NCI-H510A treated with DMSO at 0.1 percent for 48 hours (cell line): Measurements from ENCODE around the gene SLC2A9.

Source experiments
- DNase-seq: peaks from one replicate; lab custom pipeline; 2025; lab: John Stamatoyannopoulos, UW

Gene SLC2A9

DNA sequence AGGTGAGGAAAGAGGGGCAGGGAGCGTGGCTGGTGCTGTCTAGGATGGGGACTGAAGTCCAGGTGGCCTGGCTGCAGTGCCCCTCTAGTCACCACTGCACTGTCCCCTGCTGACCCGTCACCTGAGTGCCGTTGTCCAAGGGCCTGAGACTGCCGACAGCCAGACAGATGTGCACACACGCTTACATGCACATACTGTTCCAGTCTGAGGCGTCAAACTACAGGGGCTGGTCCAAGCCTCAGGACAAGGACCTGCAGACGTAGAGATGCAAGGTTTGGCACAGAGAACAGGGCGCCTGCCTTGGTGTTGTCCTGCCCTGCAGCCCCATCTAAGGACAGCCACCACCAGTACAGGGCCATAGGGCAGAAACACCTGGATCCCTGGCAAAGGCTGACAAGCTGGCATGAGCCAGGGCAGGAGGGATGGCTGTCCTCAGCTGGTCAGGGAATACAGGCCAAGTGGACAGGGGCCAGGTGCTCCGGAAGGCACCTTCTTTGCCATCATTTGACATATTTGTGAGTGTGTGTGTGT lies 1.7 kb downstream of the SLC2A9 start:
- DNase-seq, result no peak

DNA sequence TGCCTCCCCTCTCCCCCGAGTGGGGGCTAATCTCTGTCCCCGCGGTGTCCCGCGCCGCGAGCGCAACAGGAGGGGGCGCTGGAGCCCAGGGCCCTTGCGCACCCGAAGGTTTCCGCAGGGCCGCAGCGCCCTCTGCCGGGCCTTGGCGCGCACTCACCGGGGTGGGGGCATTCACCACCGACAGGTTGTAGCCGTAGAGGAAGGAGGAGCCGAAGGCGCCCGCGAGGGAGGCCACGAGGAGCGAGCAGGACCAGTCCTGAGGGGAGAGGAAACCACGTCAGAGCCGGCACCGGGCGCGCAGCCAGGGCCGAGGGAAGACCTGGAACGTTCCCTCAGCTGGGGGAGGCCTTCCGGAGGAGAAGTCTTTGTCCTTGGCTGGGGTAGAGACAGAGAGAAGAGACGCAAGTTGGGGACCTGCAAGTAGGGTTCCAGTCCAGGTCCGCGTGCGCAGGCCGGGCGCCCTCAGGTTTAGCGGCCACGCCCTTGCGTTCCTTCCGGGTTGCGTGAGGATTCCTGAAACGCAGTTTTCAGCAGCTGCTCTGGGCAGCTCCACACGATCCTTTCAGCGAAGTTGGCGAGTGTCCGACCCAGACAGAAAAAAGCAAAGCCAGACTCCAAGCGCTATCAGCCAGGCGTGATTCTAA lies 2.4 kb downstream of the SLC2A9 start:
- no peak for DNase-seq

DNA sequence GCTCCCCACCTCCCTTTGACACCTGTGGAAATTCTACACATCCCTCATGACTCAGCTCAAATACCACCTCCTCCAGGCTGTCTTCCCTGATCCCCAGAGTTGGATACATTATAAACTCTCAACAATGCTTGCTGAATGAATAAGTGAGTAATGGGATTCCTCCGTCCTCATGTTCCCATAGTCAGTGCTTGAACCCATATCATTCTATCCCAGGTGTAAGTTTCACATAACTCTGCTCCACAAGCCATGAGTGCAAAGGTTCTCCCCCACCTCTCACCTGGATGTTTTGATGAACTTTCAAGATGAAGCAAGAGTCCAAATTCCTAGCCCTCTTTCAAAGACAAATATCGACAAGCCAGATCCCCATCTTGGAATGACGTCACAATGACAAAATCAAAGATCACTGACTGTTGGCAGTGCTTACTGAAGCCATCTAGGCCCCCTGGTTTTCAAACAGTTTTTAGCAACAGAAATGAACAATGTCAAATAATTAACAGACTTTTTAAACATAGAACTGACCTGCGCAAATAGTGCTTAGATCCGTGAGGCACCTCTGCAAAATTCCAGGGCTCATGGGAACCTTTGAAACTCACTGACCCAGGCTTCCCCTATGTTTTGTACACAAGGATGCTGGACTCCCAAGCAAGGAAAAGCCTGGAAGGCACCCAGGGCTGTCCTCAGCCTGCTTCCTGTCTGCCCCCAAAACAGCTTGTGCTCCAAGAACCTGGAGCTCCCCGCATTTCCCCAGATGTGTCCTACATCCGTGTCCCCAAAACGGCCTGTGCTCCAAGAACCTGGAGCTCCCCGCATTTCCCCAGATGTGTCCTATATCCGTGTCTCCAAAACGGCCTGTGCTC lies 4.0 kb downstream of the SLC2A9 start:
- no peak for DNase-seq

DNA sequence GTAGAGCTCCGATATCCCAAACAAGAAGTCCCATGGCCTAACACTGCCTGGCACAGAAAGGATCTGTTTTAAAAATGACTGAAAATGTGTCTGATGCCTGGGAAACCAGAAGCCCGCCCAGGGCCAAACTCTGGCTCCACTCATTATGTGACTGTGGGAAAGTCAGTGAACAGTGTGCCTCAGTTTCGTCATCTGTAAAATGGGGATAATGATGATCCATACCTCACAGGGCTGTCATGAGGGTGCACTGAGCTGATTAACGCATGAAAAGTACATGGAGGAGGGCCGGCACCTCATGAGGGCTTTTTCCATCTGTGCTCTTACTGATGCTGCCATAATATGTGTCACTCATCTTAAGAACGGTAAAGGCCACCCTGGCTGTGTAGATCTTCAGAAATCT lies 5.1 kb downstream of the SLC2A9 start:
- DNase-seq, result no peak

DNA sequence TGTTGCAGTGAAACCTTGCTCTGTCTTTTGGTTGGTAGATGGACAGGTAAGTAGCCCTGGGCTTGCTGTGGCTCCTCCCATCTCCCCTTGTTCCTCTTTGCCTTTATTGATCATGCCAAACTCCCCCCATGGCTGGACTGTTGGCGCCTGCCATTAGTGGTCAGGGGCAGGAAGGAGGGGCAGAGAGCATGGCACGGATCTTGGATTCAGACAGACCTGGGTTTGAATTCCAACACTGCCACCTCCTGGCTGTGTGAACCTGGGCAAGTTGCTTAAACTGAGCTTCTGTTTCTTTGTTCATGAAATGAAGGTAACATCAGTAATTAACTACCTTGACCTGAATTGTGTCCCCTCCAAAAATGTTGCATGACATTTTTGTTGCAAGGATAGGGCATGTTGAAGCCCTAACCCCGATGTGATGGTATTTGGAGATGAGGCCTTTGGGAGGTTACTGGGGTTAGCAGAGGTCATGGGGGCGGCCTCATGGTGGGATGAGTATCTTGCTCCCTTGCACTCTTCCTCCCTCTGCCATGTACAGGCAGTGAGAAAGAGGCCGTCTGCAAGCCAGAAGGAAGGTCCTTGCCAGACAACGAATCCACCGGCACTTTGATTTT lies 6.0 kb downstream of the SLC2A9 start:
- peak; percentile 45 for DNase-seq

DNA sequence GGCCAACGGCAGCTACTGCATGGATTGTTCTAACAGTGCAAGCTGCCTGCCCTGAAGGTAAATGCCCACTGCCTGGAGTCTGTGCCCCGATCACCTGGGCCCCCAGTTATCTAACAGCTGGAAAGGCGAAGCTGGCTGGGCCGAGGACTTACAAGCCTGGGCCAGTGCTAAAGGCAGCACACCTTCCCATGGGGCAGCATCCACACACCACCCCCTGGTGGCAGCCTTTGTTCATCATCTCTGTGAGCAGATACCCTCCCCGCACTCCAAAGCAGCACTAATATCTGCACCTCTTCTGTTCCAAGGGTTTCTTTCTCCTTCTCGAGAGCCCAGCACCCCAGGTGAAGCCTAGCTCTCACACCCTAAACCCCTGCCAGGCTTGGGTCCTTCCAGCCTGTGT lies 7.6 kb downstream of the SLC2A9 start:
- DNase-seq, result peak; percentile 23

DNA sequence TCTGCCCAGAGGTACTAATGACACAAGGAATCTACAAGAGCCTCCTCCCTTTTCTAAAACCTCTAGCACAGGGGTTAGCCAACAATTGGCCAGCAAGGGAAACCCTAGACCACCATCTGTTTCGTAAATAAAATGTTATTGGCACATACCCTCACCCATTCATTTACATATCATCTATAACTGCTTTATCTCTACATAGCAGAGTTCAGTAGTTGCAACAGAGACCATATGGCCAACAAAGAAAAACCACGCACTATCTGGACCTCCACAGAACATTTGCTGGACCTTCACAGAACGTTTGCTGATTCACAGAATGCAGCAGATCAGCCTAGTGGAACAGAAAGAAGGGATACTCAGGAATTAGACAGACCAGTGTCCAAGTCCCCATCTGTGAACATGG lies 9.4 kb downstream of the SLC2A9 start:
- DNase-seq, result no peak

DNA sequence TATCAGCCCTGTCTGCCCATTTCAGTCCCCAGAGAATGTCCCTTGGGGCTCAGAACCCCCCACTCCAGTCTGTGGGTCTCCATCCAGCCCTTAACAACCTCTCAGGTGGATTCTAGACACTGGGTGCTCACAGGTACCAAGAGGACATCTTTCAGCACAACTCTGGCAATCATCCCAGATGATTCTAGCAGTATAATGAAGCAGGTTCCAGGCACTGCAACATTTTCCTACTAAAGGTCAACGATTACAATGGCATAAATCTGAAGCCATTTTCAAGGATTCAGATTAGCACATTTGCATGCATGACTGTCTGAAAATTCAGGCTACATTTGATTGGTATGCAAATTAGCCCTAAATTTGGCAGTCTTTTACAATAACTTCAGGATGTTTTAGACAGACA lies 10.0 kb downstream of the SLC2A9 start:
- DNase-seq, result no peak

DNA sequence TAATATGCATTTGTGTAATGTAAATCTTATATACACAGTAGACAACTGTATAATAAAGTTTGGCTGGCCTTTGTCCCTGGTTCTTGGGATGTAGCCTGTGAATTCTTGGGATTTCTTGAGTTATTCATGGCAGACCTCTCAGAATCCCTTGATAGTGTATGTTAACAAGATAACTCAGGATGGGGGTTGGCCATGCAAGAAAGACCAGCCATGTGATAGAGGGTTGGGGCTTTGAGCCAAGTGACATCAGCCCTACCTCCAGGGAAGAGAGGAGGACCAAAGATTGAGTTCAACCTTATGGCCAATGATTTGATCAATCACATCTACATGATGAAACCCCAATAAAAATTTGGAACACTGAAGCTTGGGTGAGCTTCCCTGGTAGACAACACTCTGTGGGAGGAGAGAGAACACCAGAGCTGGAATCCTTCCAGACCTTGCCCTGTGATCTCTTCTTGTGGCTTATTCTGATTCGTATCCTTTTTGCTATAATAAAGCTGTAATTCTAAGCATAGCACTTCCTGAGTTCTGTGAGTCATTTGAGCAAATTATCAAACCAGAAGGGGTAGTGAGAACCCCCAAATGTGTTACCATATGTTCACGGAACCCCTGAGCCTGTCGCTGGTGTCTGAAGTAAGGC lies 11.3 kb downstream of the SLC2A9 start:
- DNase-seq, result no peak

DNA sequence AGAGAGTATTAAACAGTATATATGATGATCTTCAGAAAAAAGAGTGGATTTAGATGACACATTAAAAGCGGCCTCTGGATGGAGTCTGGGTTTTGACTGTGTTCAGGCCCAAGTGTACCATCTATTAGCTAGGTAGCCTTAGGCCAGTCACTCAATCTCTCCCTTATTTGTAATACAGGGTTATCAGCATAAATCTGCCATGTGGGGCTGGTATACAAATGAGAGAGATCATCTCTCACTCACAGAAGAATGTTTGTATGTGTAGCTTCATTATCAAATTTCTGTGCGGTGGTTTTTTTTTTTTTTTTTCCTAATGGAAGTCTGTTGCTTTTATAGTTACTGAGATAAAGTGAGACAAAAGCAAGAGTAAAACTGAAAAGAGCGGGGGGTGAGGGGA lies 12.7 kb downstream of the SLC2A9 start:
- DNase-seq, result no peak

DNA sequence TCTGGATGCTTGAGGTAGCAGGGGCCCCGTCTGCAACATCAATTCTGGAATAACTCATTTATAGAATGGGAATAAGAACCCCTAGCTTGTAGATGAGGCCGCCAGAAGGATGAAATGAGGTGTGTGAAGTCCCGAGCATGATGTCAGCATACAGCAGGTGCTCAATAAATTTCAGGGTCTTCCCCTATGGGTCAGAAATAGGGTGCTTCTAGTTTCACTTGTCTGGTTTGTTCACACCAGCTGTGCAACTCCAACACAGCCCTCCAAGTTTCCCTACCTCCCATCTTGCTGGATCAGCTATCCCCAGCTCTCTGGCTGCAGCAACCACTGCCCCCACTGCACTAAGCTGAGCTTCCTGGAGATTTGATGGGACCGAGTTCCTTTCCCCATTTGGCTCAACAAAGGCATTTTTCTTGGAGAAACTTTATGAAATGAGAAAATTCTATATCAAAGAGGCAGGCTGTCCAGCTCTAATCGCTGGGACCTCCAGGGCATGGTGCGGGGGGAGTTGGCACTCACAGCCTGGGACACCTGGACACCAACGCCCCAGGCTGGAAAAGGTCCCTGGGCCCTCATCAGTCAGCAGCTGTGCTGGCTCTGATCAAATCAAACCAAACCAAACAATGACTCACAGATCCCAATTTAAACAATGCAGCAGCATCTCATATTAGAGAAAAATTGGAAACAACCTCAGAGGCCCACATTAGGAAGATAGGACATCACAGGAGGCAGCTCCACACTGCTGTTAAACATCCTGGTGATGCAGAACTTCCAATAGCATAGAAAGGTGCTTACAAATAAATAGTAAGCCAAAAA lies 13.3 kb downstream of the SLC2A9 start:
- no peak for DNase-seq

DNA sequence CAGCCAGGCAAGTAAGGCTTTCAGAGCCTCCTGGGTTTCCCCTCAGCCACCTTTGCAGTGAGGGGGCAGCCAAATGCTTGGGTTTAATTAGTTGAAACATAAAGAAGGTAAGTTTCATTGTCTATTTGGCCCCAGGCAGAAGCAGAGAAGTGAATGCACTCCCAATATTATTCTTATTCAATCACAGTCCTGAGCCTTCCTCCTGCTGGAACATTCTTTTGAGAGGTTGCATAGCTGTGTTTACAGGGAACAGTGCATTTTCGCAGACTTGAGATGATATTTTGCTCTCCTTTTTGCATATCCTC lies 13.9 kb downstream of the SLC2A9 start:
- DNase-seq, result no peak

DNA sequence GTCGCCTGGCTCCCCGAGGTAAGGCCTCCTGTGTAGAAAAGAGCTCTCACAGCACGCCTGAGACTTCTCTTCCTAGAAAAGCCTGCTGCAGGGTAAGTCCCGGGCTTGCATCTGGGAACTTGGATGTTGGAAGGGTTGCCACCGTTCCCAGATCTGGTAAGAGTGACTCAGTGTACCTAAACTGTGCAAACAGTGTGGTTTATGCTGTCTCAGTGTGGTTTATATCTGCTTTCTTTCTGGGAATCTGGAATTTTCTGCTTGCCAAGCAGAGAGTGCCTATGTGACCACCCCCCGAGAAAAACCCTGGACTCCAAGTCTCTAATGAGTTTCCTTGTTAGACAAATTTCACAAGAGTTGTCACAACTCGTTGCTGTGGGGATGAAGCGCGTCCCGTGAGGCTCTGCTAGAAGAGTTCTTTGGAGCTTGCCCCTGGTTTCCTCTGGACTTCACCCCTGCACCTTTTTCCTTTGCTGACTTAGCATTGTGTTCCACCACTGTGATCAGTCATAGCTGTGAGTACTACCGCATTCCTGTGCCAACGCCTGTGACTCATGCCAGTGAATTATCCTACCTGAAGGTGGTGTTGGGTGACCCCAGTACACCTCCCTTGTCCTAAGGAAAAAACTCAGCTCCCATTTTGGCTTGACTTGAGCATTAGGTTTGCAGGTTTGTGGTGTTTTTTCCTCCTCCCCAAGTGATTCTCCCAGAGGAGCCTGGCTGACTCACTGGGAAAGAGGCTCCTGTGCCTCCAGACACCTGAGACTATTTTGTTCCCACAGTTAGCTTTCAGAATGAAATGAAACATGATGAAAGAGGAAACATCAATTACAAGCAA lies 14.5 kb downstream of the SLC2A9 start:
- no peak for DNase-seq

DNA sequence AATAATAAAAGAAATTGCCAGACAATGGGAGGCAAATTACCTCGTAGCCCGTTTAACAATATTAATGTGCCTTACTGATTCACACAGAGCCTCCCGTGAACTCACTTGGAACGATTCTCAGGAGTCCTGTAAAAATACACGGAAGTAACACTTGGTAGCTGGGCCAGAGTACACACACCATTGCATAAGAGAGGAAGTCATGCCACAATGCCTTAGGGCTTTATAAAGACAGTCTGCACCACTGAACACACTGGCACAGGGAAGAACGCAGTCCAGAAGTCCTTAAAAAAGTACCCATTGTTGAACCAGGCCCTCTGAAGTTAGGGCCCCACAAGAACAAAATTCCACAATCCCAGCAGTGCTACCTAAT lies 15.1 kb downstream of the SLC2A9 start:
- DNase-seq, result no peak

DNA sequence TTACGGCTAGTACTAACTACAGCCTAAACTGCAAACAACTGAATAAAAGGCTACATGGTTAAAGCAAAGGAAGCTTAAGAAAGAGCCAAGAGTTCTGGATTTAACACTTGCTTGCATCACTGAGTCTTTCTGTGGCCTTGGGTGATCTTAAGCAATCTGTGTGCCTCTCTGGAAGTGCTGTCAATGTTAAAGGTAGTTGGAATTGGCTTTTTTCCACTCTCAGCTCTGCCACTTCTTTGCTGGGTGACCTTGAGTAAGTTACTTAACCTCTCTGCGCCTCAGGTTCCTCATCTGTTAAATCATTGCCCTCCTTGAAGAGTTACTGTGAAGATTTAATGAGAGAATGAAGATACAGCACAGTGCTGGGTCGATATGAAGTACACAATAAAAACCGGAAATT lies 15.7 kb downstream of the SLC2A9 start:
- DNase-seq, result no peak

DNA sequence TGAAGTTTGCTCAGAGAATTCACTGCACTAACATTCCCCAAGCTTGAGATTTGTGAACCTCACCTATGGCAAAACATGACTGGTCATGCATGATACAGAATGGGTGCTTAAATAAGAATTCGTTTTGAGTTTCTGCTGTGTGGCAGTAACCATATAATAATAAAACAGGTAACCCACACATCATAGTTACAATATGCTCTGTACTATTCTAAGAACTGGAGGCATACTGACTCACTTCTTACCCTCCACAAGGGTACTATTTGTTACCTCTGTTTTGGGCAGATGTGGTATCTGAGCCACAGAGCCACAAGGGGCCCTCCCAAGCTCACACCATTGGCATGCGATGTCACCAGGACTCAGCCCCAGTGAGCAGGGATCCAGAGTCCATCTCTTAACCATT lies 17.6 kb downstream of the SLC2A9 start:
- no peak for DNase-seq

DNA sequence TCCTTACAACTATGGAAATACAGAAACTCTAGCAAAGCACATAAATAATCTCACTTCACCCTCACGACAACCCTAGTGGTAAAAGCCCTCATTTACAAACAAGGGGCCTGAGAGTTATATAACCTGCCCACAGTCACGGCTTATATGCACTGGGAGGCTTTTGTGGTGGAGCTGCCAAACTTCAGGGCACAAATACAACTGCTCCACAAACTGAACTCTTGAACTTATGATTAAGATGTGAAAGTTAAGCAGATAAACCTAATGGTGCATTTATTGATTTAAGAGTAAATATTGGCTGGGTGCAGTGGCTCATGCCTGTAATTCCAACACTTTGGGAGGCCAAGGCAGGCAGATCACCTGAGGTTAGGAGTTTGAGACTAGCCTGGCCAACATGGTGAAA lies 19.0 kb downstream of the SLC2A9 start:
- DNase-seq, result no peak

DNA sequence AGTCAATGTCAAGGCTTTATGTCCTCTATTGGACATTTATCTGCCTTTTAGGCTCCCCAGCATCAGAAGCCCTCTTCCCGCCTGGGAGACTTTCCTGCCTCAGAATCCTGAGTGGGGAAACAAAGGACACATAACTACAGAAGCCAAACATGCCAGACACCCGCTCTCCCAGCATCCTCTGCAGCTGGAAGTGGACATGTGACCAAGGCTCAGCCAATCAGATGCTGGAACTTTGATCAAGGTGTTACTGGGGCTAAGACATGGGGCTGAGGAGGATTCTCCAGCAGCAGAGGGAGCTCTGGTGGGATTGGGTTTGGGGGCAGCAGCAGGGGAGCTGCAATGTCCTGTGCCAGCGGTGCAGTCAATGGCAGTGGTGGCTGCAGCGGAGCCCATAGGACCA lies 19.5 kb downstream of the SLC2A9 start:
- DNase-seq, result no peak

DNA sequence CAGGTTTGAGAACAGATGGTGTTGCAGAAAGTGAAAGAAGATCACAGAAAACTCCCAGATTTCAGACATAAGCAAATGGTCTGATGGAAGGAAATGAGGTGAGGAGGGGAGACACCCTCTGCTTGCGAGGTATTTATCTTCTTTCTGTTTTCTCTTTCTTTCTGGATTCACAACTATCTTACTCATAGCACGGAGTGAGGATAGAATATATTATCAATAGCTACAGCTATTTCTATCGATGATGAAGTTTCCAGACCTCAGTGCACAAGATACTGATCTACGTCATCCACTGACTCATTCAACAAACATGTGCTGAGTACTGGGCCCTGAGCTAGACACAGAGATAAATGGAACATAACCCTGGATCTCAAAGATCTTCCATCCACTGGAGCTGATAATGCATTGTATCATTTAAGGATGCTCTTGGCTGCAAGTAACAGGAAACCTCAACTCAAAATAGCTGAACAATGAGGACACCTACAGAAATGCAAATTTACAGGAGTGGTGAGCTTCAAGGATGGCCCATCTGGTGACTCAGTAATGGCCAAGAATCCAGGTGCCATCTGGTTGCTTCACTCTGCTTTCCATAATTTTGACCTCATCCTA lies 21.2 kb downstream of the SLC2A9 start:
- no peak for DNase-seq

DNA sequence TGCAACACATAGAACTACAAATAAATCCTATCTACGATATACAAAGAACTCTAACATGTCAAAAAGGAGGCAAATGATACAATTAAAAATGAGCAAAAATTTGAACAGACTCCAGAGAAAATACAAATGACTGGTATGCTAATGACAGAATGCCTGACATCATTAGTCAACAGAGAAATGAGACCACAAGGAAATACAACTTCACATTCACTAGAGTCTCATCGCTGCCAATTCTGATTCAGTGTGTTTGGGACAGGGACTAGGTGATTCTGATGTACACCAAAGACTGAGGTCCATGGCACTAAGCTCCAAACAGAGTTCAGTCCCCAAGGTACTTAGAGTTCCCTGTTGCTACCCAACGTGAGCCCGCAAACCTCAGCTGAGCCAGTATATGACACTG lies 23.4 kb downstream of the SLC2A9 start:
- no peak for DNase-seq
